ENCODE measurements around the gene DYRK4. TPM values are rescaled to one million over a fixed set of nuclear protein-coding genes. Genes with fewer than 3 reads are reported as not detected.

The DYRK4 gene
- total RNA-seq, 1 experiment from 2014 or later: 27.1 TPM

DNA sequence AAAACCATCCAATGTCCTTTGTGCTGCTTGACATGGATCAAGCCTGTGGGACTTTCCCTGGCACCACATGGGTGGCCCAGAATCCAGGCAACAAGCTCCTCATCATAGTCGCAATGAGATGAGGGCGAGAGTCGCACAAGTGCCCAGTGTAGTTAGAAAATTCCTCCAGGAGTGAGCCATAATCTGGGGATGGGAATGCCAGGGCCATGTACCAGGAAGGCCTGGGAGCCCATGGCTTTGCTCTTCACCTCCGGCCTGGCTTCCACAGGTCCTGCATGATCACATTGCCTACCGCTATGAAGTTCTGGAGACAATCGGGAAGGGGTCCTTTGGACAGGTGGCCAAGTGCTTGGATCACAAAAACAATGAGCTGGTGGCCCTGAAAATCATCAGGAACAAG is 33.9 kb downstream of the DYRK4 start:
- ChIA-PET POLR2A (no interaction called here), CTCF (no interaction called here), RAD21 (ENCODE audit: low non-redundant PET in 1 of 2, low total read pairs in 2 of 2, uncharacterized antibody in 2 of 2, unreplicated experiment in 2 of 2) (no interaction called here)
- intact Hi-C loops (cut with micrococcal nuclease): no loop called here
- DNase-seq (ENCODE audit: low read depth, low spot score): no peak
- H3K36me3 ChIP-seq (ENCODE audit: control insufficient read depth in 1 of 2, insufficient read depth in 2 of 2, low read length in 2 of 2): no peaks in the 10 kb centered on the region
- no peak overlapping the region for H3K4me2 ChIP-seq (ENCODE audit: low read length)
- H3K79me2 ChIP-seq (ENCODE audit: insufficient read depth, low read length): no peaks in the 10 kb centered on the region
- H3K27me3 ChIP-seq (ENCODE audit: insufficient read depth, low read length): no peaks in the 10 kb centered on the region
- no TSS peak for BruUV-seq (replicated peaks)
- no peak overlapping the region for H3K27ac ChIP-seq (ENCODE audit: low read depth, low read length)
- H2AFZ ChIP-seq (ENCODE audit: low read depth, low read length, poor library complexity, severe bottlenecking): no peak overlapping the region
- H3K4me1 ChIP-seq (ENCODE audit: control insufficient read depth in 1 of 2, insufficient read depth in 2 of 2, low read length in 2 of 2): no peaks in the 10 kb centered on the region
- H3K4me3 ChIP-seq (replicated peaks in 1 of 2; ENCODE audit: low read depth in 1 of 2, low read length in 2 of 2): no peak overlapping the region
- H3K9ac ChIP-seq (ENCODE audit: low read length): no peak overlapping the region
- H3K9me3 ChIP-seq (ENCODE audit: control insufficient read depth in 1 of 2, insufficient read depth in 1 of 2, low read depth in 1 of 2, low read length in 2 of 2): no peaks in the 10 kb centered on the region
- TF ChIP-seq JUND (IDR thresholded peaks at IDR 0.05): no peak
- no peaks in the 10 kb centered on the region for H4K20me1 ChIP-seq (ENCODE audit: insufficient read depth)
- ATAC-seq: no peak
- no peaks in the 10 kb centered on the region for H3K9me2 ChIP-seq (ENCODE audit: insufficient read depth)

DNA sequence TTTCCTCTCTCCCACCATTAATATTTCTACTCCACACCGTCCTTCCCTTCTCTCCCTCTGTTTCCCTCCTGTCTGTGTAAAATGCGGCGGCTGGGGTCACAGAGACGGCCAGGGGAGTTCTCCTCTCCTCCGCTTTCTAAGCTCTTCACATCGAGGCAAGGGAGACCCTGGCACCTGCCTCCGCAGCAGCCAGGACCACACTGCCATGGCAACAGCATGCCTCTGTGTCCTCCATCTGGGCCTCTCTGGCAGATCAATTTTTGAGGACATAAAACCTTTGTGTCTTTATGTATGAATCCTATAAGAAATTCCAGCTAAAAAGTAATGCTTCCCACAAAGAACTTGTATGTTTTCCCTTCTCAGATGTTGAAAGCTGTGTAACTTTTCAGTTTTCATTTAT is 41.4 kb downstream of the DYRK4 start:
- CTCF ChIA-PET: no interaction called here
- intact Hi-C loops (cut with micrococcal nuclease): loop anchor here (10.0 kb wide), 1 partner anchor 151 kb away; no protein-coding TSS in a partner anchor
- Histone ChIP-seq H3K27me3 (ENCODE audit: insufficient read depth, low read length) (no peaks in the 10 kb centered on the region; the same call in 1 of the 2 replicates), H3K9me3 (ENCODE audit: control insufficient read depth in 1 of 2, insufficient read depth in 1 of 2, low read depth in 1 of 2, low read length in 2 of 2) (no peaks in the 10 kb centered on the region), H4K20me1 (ENCODE audit: insufficient read depth) (no peaks in the 10 kb centered on the region), H3K79me2 (ENCODE audit: insufficient read depth, low read length) (no peaks in the 10 kb centered on the region; the same call in 1 of the 2 replicates), H2AFZ (ENCODE audit: low read depth, low read length, poor library complexity, severe bottlenecking) (no peak overlapping the region), H3K4me3 (replicated peaks in 1 of 2; ENCODE audit: low read depth in 1 of 2, low read length in 2 of 2) (no peak overlapping the region), H3K27ac (ENCODE audit: low read depth, low read length) (no peak overlapping the region), H3K36me3 (ENCODE audit: control insufficient read depth in 1 of 2, insufficient read depth in 2 of 2, low read length in 2 of 2) (no peaks in the 10 kb centered on the region), H3K9ac (ENCODE audit: low read length) (no peak overlapping the region), H3K4me1 (ENCODE audit: control insufficient read depth in 1 of 2, insufficient read depth in 2 of 2, low read length in 2 of 2) (peaks cover 2 to 9% of the 10 kb centered on the region in 2 experiments; a peak in 1 of 4 replicates), H3K4me2 (ENCODE audit: low read length) (no peak overlapping the region), H3K9me2 (ENCODE audit: insufficient read depth) (no peaks in the 10 kb centered on the region)
- ATAC-seq (no peak), DNase-seq (ENCODE audit: low read depth, low spot score) (no peak)
- BruUV-seq (replicated peaks): no TSS peak
- POLR2A ChIA-PET: no interaction called here
- TF ChIP-seq SIN3A (IDR thresholded peaks at IDR 0.05; ENCODE audit: low read depth) (no peak), POLR2AphosphoS5 (IDR thresholded peaks at IDR 0.05; ENCODE audit: low read depth, low read length) (no peak), EZH2 (IDR thresholded peaks at IDR 0.05) (no peak)
- RAD21 ChIA-PET (ENCODE audit: low non-redundant PET in 1 of 2, low total read pairs in 2 of 2, uncharacterized antibody in 2 of 2, unreplicated experiment in 2 of 2): no interaction called here

Measured in HCT116 (cell line).